IMR-90 (cell line): Measurements from ENCODE around the gene DGLUCY. TPM values are rescaled to one million over a fixed set of nuclear protein-coding genes. Genes with fewer than 3 reads are reported as not detected.
A peak's percentile ranks its signal among the peaks of the same experiment; 100 is the strongest.
"Not testable (repeated sequence)": the region's sequence is repeated elsewhere in the genome, so short reads cannot be mapped to it uniquely, and the experiment has no call there.

Experiments used
- ATAC-seq: fragments of 200-7000 bp; cut with Tn5 transposase; 2 replicates; pipeline ENCODE4 v1.9.1; 2020; ENCODE audit warnings: low read depth, mild to moderate bottlenecking, moderate library complexity
- BruUV-seq: library from RNA; stranded (reverse); fragments of 400-500 nt; replicated peaks from 2 replicates; lab custom pipeline; 2021; lab: Mats Ljungman, UMichigan
- CTCF ChIA-PET: fragments of 300-600 bp; formaldehyde crosslinking; extraction: SDS; loops from one replicate; lab custom pipeline; 2021; ENCODE audit warnings: antibody characterized with exemption; lab: Yijun Ruan, JAX
- POLR2A ChIA-PET: fragments of 300-600 bp; sonication (Branson Sonifier 250); formaldehyde crosslinking; loops from one replicate; lab custom pipeline; 2022; ENCODE audit warnings: antibody characterized with exemption; ENCODE audit not compliant: unreplicated experiment; lab: Charles Lee
- DNase-seq: peaks from one replicate; pipeline ENCODE4 v3.0.0; 2013
- H2AFZ ChIP-seq: replicated peaks from 2 replicates; pipeline ENCODE3; 2013; ENCODE audit warnings: low read length, mild to moderate bottlenecking; ENCODE audit not compliant: poor library complexity
- H2AK5ac ChIP-seq: 2 replicates; pipeline ENCODE4 v1.6.1; 2013; ENCODE audit warnings: low read depth, low read length, inconsistent platforms
- H2AK9ac ChIP-seq: replicated peaks from 2 replicates; pipeline ENCODE3; 2013; ENCODE audit warnings: mild to moderate bottlenecking, low read depth, low read length, moderate library complexity; ENCODE audit not compliant: poor library complexity
- H2BK120ac ChIP-seq: 2 replicates; pipeline ENCODE4 v1.6.1; 2013; ENCODE audit warnings: low read depth, low read length, inconsistent platforms
- H2BK15ac ChIP-seq: 3 replicates; pipeline ENCODE4 v1.6.1; 2013; ENCODE audit warnings: low read depth, low read length, inconsistent platforms
- H2BK20ac ChIP-seq: 2 replicates; pipeline ENCODE4 v1.6.1; 2013; ENCODE audit warnings: low read depth, mild to moderate bottlenecking, inconsistent platforms, low read length, moderate library complexity
- H2BK5ac ChIP-seq: 2 replicates; pipeline ENCODE4 v1.6.1; 2013; ENCODE audit warnings: mild to moderate bottlenecking, low read depth, low read length, inconsistent platforms; ENCODE audit not compliant: poor library complexity, severe bottlenecking
- H3K14ac ChIP-seq: replicated peaks from 2 replicates; pipeline ENCODE4 v1.6.1; 2013; ENCODE audit warnings: low read depth, low read length, inconsistent platforms
- H3K18ac ChIP-seq: 2 replicates; pipeline ENCODE4 v1.6.1; 2013; ENCODE audit warnings: low read depth, low read length, control low read depth
- H3K23ac ChIP-seq: 2 replicates; pipeline ENCODE4 v1.6.1; 2013; ENCODE audit warnings: low read depth, low read length, inconsistent platforms
- H3K27ac ChIP-seq: 2 replicates; pipeline ENCODE4 v1.5.1; 2013; ENCODE audit warnings: mild to moderate bottlenecking, control low read depth, low read length; ENCODE audit not compliant: insufficient read depth
- H3K27me3 ChIP-seq: 2 replicates; pipeline ENCODE4 v1.6.1; 2013; ENCODE audit warnings: low read length; ENCODE audit not compliant: control insufficient read depth, insufficient read depth
- H3K36me3 ChIP-seq: 2 replicates; pipeline ENCODE4 v1.6.1; 2013; ENCODE audit warnings: low read length, mixed read lengths; ENCODE audit not compliant: control insufficient read depth, insufficient read depth
- H3K4ac ChIP-seq: 2 replicates; pipeline ENCODE4 v1.6.1; 2013; ENCODE audit warnings: low read depth, low read length, inconsistent platforms
- H3K4me1 ChIP-seq: 2 replicates; pipeline ENCODE4 v1.6.1; 2013; ENCODE audit warnings: low read length, mixed read lengths; ENCODE audit not compliant: control insufficient read depth, insufficient read depth
- H3K4me2 ChIP-seq: 2 replicates; pipeline ENCODE4 v1.6.1; 2013; ENCODE audit warnings: low read depth, mild to moderate bottlenecking, control low read depth, low read length, moderate library complexity
- H3K4me3 ChIP-seq: 2 replicates; pipeline ENCODE4 v1.5.1; 2013; ENCODE audit warnings: low read depth, mild to moderate bottlenecking, control low read depth, low read length, moderate library complexity; ENCODE audit not compliant: insufficient read depth
- H3K56ac ChIP-seq: 2 replicates; pipeline ENCODE4 v1.6.1; 2013; ENCODE audit warnings: low read length, inconsistent platforms; ENCODE audit not compliant: insufficient read depth; ENCODE audit errors: extremely low read depth
- H3K79me1 ChIP-seq, 2 experiments: 2 replicates each; pipeline ENCODE4 v1.6.1; 2013; ENCODE audit warnings: low read length in 2 of 2, inconsistent platforms in 1 of 2, low read depth in 1 of 2
- H3K9ac ChIP-seq: 2 replicates; pipeline ENCODE4 v1.6.1; 2013; ENCODE audit warnings: low read depth, low read length, control low read depth
- H3K9me1 ChIP-seq: 2 replicates; pipeline ENCODE4 v1.6.1; 2013; ENCODE audit warnings: low read length, inconsistent platforms; ENCODE audit not compliant: insufficient read depth
- H3K9me3 ChIP-seq: 2 replicates; pipeline ENCODE4 v1.6.1; 2013; ENCODE audit warnings: low read length; ENCODE audit not compliant: control insufficient read depth, insufficient read depth
- H4K20me1 ChIP-seq: 2 replicates; pipeline ENCODE4 v1.6.1; 2013; ENCODE audit warnings: low read length, inconsistent platforms; ENCODE audit not compliant: insufficient read depth
- H4K5ac ChIP-seq: 2 replicates; pipeline ENCODE4 v1.6.1; 2013; ENCODE audit warnings: mild to moderate bottlenecking, low read depth, low read length, control low read depth
- H4K8ac ChIP-seq, 2 experiments: 2 replicates each; pipeline ENCODE4 v1.6.1; 2013; ENCODE audit warnings: low read depth in 2 of 2, low read length in 2 of 2, control low read depth in 1 of 2, inconsistent platforms in 1 of 2
- H4K91ac ChIP-seq: 2 replicates; pipeline ENCODE4 v1.6.1; 2013; ENCODE audit warnings: low read depth, low read length, inconsistent platforms; ENCODE audit not compliant: insufficient read depth
- CEBPB ChIP-seq: IDR thresholded peaks from 2 replicates; pipeline ENCODE4 v1.6.1; 2012; ENCODE audit warnings: low read depth, low read length, improper control_type of control experiment
- FOS ChIP-seq: fragments of 150-350 bp; IDR thresholded peaks from 2 replicates; pipeline ENCODE4 v1.6.1; 2016; ENCODE audit warnings: low read depth, low read length
- MAZ ChIP-seq: IDR thresholded peaks from 2 replicates; pipeline ENCODE4 v1.6.1; 2012; ENCODE audit warnings: low read depth, mild to moderate bottlenecking, low read length, improper control_type of control experiment, moderate library complexity, borderline replicate concordance
- RCOR1 ChIP-seq: IDR thresholded peaks from 2 replicates; pipeline ENCODE4 v1.6.1; 2012; ENCODE audit warnings: mild to moderate bottlenecking, low read length, improper control_type of control experiment; ENCODE audit not compliant: insufficient replicate concordance
- SMC3 ChIP-seq: fragments of 150-350 bp; IDR thresholded peaks from 2 replicates; pipeline ENCODE4 v1.6.1; 2016; ENCODE audit warnings: low read depth, mild to moderate bottlenecking, antibody characterized with exemption, low read length, moderate library complexity
- WGBS, 2 experiments: methylation state at CpG; one replicate each; pipeline versions ENCODE4 v1.1.5 to v1.1.7; 2013; ENCODE audit warnings: missing lambda C conversion rate in 2 of 2; ENCODE audit not compliant: insufficient read length in 1 of 2; ENCODE audit errors: extremely low coverage in 2 of 2; 5-methylcytosine and 5-hydroxymethylcytosine counted together
- dilution Hi-C: fragments of 300-500 bp; cut with HindIII; formaldehyde crosslinking; loops from one replicate; pipeline ENCODE4 v1.14.3; 2018; ENCODE audit warnings: low sequenced_read_pairs; ENCODE audit not compliant: unreplicated experiment
- in situ Hi-C: fragments of 300-500 bp; cut with MboI; formaldehyde crosslinking; loops from 3 replicates; pipeline ENCODE4 v1.14.3; 2019; ENCODE audit warnings: low sequenced_read_pairs, inconsistent platforms, mixed read lengths
- intact Hi-C: fragments of 100-400 bp; cut with micrococcal nuclease; formaldehyde crosslinking; loops from 2 replicates; pipeline ENCODE4 v1.10.0; 2022
- polyA plus RNA-seq, 3 experiments: library from polyadenylated mRNA; depleted of rRNA; stranded (reverse); fragments of >200 nt; gene quantifications; 2 replicates each; pipeline ENCODE4 v1.2.3, GENCODE V29; 2012; ENCODE audit warnings: low replicate concordance in 1 of 3
- total RNA-seq: library from RNA; depleted of rRNA; stranded (reverse); fragments of >200 nt; gene quantifications from 2 replicates; pipeline ENCODE4 v1.2.3, GENCODE V29; 2012

DGLUCY gene
- total and polyA plus RNA-seq, 2 of the 4 experiments (the other 2 are of a cell fraction): 8.5 to 13.3 TPM

DNA sequence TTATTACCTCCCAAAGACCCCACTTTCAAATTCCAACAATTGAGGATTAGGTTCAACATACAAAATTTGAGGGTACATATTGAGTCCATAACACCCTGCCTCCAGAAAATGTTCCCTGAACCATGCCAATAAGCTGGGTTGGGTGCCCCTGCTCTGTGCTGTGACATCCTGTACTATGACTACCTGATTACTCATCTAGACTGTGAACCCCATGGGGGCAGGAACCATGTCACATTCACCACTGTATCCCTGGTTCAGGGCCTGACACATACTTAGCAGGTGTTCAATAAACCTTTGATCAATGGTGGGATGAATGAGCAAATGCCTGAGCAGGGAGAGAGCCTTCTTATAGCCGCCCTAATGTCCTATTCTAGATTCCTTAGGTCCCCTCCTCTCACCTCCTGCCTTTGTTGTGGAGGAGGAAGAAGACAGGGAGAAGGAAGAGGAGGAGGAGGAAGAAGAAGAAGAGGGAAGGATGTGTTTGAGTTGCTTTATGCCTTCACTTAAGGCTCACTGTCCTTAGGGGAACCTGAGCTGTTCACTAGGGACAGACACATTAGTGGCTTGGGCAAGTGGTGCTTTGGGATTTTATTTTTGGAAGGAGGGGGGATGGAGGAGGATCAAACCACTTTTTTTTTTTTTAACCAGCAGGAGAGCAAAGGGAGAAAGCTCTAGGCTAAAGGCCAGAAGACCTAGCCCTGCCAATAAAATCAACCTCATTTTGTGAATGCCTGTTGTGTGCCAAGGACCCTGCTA lies 109.3 kb downstream of the DGLUCY start (continued):
- no peak for TF ChIP-seq FOS

DNA sequence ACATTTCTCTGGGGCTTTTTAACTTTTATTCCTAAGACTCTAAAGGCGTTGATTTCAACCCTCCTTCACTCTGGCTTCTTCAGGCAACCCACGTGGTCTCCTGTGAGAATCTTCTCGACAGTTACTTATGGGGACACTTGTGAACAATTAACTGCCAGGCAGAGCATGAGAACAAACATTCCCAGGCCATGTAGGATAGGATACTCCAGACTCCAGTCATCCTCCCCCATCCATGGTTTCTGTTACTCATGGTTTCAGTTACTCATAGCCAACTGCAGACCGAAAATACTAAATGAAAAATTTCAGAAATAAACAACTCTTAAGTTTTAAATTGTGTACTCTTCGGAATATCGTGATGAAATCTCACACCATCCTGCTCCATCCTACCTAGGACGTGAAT lies 111.2 kb downstream of the DGLUCY start:
- H2AFZ ChIP-seq: no peak overlapping the region
- ChIA-PET POLR2A (no interaction called here), CTCF (no interaction called here)
- in situ Hi-C loops: no loop called here
- ATAC-seq (peak; percentile 42; the same call in 1 of the 2 replicates), DNase-seq (peak; percentile 67)
- no peaks in the 10 kb centered on the region for H4K20me1 ChIP-seq
- H3K9ac ChIP-seq: no peak overlapping the region
- H2BK120ac ChIP-seq: no peak overlapping the region
- no peak overlapping the region for H3K18ac ChIP-seq
- H2BK5ac ChIP-seq: no peak overlapping the region
- no peak overlapping the region for H4K91ac ChIP-seq
- peaks cover 27% of the 10 kb centered on the region for H3K9me1 ChIP-seq
- H3K4ac ChIP-seq: peak overlapping the region; percentile 41; the same call in 1 of the 2 replicates
- peaks cover 1% of the 10 kb centered on the region; the same call in 1 of the 2 replicates for H3K36me3 ChIP-seq
- no peak overlapping the region for H3K56ac ChIP-seq
- no peak overlapping the region for H3K4me3 ChIP-seq
- peaks cover 3% of the 10 kb centered on the region; the same call in 1 of the 2 replicates for H3K9me3 ChIP-seq
- H3K27me3 ChIP-seq: no peaks in the 10 kb centered on the region
- no peak overlapping the region for H3K23ac ChIP-seq
- H2AK5ac ChIP-seq: 0 out of 2 replicates have a peak overlapping the region, but pooled peaks have one; percentile 13
- no peak overlapping the region for H2AK9ac ChIP-seq
- no peak overlapping the region for H4K5ac ChIP-seq
- dilution Hi-C loops: no loop called here
- peaks cover 6% of the 10 kb centered on the region for H3K4me1 ChIP-seq
- H4K8ac ChIP-seq: no peak overlapping the region
- BruUV-seq: no TSS peak
- H2BK15ac ChIP-seq: no peak overlapping the region
- WGBS, 2 experiments: no CpG with 5 or more reads among the region's 7 CpGs
- no peak overlapping the region for H2BK20ac ChIP-seq
- intact Hi-C loops: no loop called here
- TF ChIP-seq RCOR1 (no peak), MAZ (no peak), CEBPB (no peak), FOS (no peak), SMC3 (no peak)
- no peak overlapping the region for H3K4me2 ChIP-seq
- H3K27ac ChIP-seq: no peak overlapping the region
- H3K79me1 ChIP-seq: peaks cover 0 to 4% of the 10 kb centered on the region in 2 experiments; a peak in 1 of 4 replicates
- H3K14ac ChIP-seq: 0 out of 2 replicates have a peak overlapping the region, but pooled peaks have one; percentile 9

DNA sequence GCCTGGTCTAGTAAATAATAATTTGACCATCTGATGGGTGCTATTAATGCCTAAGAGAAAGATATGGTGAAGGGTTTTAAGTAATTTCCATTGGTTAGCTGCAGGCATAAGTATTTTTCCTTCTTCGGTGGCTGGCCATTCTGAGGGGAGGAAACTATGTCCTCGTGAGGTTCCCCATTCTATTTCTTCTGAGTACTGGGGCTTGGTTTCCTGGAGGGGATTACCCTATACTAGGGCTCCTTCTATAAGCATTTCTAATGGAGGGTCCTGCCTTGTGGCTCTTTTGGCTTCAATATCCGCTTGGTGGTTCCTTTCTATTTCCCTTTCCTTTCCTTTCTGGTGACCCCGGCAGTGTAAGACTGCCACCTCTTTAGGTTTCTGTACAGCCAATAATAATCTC lies 112.5 kb downstream of the DGLUCY start:
- POLR2A ChIA-PET: not testable (repeated sequence)

More for the DNA sequence above, 112.5 kb downstream of the DGLUCY start:
- H2BK120ac ChIP-seq, H3K27me3 ChIP-seq, H2AFZ ChIP-seq, H3K79me1 ChIP-seq, H3K4me3 ChIP-seq, H2BK5ac ChIP-seq, BruUV-seq, H2AK9ac ChIP-seq, dilution Hi-C loops, ATAC-seq, H2AK5ac ChIP-seq, H3K18ac ChIP-seq, H3K27ac ChIP-seq, H4K20me1 ChIP-seq, H3K4ac ChIP-seq, intact Hi-C loops, H3K9ac ChIP-seq, H4K91ac ChIP-seq, H3K36me3 ChIP-seq, in situ Hi-C loops, H3K9me3 ChIP-seq, CTCF ChIA-PET, H4K8ac ChIP-seq, H2BK20ac ChIP-seq, H3K14ac ChIP-seq, H3K56ac ChIP-seq, H4K5ac ChIP-seq, DNase-seq, H3K4me2 ChIP-seq, H2BK15ac ChIP-seq, H3K23ac ChIP-seq, H3K4me1 ChIP-seq: not testable (repeated sequence)
- WGBS, 2 experiments: no CpG with 5 or more reads among the region's 4 CpGs
- peaks cover 27% of the 10 kb centered on the region for H3K9me1 ChIP-seq
